ENCODE measurements around the gene TNNC2.

Gene TNNC2

GRCh38 chr20:45796337-45797065 is 30.6 kb downstream of the TNNC2 start:
- DNase-seq (ENCODE audit: low read depth): no peak
- TF ChIP-seq, protein P1, sequence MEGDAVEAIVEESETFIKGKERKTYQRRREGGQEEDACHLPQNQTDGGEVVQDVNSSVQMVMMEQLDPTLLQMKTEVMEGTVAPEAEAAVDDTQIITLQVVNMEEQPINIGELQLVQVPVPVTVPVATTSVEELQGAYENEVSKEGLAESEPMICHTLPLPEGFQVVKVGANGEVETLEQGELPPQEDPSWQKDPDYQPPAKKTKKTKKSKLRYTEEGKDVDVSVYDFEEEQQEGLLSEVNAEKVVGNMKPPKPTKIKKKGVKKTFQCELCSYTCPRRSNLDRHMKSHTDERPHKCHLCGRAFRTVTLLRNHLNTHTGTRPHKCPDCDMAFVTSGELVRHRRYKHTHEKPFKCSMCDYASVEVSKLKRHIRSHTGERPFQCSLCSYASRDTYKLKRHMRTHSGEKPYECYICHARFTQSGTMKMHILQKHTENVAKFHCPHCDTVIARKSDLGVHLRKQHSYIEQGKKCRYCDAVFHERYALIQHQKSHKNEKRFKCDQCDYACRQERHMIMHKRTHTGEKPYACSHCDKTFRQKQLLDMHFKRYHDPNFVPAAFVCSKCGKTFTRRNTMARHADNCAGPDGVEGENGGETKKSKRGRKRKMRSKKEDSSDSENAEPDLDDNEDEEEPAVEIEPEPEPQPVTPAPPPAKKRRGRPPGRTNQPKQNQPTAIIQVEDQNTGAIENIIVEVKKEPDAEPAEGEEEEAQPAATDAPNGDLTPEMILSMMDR (conservative IDR thresholded peaks at IDR 0.05; ENCODE audit: low read depth, low read length): no peak
- H3K4me3 ChIP-seq (ENCODE audit: low read length): no peak overlapping the region

GRCh38 chr20:45792317-45793118 is 34.6 kb downstream of the TNNC2 start:
- TF ChIP-seq, protein P1 (conservative IDR thresholded peaks at IDR 0.05; ENCODE audit: low read depth, low read length): no peak
- no peak for DNase-seq (ENCODE audit: low read depth)
- H3K4me3 ChIP-seq (ENCODE audit: low read length): peak overlapping the region; percentile 86

DNA sequence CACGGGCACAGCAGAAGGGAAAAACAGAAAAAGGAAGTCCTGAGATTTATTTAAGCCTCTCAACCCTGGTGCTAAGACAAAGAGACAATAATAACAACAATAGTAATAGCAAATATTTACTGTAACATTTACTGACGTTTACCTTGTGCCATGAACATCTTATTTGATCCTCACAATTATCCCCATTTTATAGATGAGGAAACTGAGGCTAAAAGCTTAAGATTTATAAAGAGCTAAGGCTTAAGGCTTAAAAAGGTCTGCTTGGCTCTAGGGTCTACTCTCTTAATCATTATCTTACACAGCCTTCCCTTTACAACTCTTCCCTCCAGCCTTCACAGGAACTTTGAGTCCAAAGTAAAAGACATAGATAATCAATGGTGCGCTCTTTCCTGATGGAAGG is 38.8 kb downstream of the TNNC2 start:
- no peak for DNase-seq (ENCODE audit: low read depth)
- TF ChIP-seq, protein P1 (conservative IDR thresholded peaks at IDR 0.05; ENCODE audit: low read depth, low read length): no peak
- no peak overlapping the region for H3K4me3 ChIP-seq (ENCODE audit: low read length)

DNA sequence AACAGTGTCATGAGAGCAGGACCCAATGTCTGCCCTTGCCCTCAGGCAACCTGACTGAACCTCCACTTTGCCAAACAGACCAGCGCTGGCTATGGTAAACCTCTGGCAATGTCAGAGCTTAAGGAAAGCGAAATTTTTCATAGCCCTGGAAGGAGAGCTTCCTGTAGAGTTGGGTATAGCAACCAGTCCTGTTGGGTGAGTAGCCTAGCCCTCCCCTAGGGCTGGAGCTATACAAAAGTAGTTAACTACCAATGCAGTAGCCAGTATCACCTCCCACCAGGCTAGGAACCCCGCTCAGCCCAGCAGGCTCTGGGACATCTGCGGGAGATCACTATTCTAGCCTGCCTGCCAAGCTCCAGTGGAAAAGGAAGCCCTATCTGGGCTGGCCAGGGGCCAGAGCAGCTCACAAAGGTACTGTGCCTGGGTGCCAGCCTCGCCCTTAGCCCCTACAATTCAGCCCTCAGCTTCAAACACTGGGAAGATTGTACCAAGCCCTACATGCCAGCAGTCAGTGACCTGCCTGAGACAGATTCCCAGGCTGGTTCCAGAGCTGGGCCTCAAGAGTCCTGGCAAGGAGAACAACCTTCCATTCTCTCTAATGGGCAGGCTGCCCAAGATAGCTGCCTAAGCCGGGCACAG is 43.3 kb downstream of the TNNC2 start:
- no peak for DNase-seq (ENCODE audit: low read depth)
- H3K4me3 ChIP-seq (ENCODE audit: low read length): no peak overlapping the region
- TF ChIP-seq, protein P1 (conservative IDR thresholded peaks at IDR 0.05; ENCODE audit: low read depth, low read length): no peak

GRCh38 chr20:45782890-45783289 is 44.2 kb downstream of the TNNC2 start:
- DNase-seq (ENCODE audit: low read depth): no peak
- TF ChIP-seq, protein P1 (conservative IDR thresholded peaks at IDR 0.05; ENCODE audit: low read depth, low read length): no peak

GRCh38 chr20:45781391-45781931 is 45.7 kb downstream of the TNNC2 start:
- TF ChIP-seq, protein P1 (conservative IDR thresholded peaks at IDR 0.05; ENCODE audit: low read depth, low read length): no peak
- DNase-seq (ENCODE audit: low read depth): no peak
- no peak overlapping the region for H3K4me3 ChIP-seq (ENCODE audit: low read length)

More at GRCh38 chr20:45782890-45783289, 44.2 kb downstream of the TNNC2 start:
- H3K4me3 ChIP-seq (ENCODE audit: low read length): no peak overlapping the region

All from retinal pigment epithelial cell (primary cell).